Erythroblast (primary cell): Measurements from ENCODE around the gene CEMIP.

Experiments used
- DNase-seq, 2 experiments: peaks; one replicate each; lab custom pipeline; 2025; lab: John Stamatoyannopoulos, UW
- GATA1 ChIP-seq: IDR thresholded peaks from 2 replicates; pipeline ENCODE4 v1.6.1; 2011; ENCODE audit warnings: low read depth, mild to moderate bottlenecking, control low read depth, low read length, moderate library complexity
- POLR2A ChIP-seq: IDR thresholded peaks from 2 replicates; pipeline ENCODE4 v1.6.1; 2011; ENCODE audit warnings: mild to moderate bottlenecking, low read length

The CEMIP gene

DNA sequence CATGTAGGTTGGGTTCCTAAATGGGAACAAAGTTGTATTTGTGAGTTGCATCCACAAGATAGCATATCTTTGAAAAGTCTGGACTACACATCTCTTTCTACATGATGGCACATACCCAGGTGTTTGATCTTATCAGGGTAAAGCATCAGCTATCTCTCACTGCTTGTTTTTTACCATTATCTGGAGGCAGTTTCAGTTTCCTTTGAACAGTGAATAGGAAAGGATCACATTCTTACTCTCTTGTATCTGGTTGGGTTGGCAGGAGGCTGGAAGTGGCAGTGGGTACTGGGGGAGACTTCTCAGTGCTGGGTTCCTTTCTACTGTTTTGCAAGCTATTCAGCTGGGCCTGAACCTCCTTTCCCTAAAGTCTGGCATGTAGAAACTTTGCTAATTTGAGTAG lies 4.1 kb downstream of the CEMIP start:
- no peak for DNase-seq
- TF ChIP-seq POLR2A (no peak), GATA1 (no peak)

DNA sequence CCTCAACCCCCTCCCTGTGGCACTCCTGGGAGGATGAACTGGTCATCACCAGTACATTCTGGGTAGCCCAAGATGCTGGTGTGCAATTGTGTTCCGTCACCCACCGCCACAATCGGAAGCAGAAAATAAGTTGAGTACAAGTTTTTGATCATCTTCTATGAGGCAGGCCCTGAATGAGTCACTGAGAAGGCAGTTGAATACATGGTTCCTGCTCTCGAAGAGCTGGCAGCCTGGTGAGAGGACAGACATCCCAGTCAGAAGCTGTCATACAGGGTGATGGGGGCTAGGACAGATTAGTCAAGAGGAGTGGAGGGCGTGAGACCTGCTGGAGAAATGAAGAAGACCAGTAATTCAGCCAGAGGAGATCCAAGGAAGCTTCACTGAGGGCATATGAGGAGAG lies 6.2 kb downstream of the CEMIP start:
- TF ChIP-seq POLR2A (no peak), GATA1 (no peak)
- no peak for DNase-seq

DNA sequence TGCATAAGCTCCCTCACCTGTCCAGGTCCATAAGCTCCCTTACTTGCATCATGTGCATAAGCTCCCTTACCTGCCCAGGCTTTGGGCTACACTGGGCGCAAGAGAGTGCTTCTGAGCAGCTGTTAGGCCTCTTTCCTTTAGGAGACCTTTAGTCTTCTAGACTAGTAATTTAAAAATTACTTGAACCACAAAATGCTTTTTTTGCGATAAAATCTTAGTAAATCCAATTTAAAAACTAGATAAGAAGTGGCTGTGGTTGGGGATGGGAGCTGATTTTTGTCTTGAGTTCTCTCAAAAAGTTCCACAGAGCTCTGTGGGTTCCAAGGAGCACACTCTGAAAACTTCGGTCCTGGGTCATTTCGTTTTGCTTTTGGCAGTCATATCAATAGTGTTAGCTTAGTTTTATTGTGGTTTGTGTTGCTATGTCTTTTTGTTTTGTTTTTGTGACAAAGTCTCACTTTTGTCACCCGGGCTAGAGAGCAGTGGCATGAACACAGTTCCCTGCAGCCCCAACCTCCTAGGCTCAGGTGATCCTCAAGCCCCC lies 6.7 kb downstream of the CEMIP start:
- no peak for DNase-seq
- no peak for TF ChIP-seq GATA1
- TF ChIP-seq POLR2A, result no peak

DNA sequence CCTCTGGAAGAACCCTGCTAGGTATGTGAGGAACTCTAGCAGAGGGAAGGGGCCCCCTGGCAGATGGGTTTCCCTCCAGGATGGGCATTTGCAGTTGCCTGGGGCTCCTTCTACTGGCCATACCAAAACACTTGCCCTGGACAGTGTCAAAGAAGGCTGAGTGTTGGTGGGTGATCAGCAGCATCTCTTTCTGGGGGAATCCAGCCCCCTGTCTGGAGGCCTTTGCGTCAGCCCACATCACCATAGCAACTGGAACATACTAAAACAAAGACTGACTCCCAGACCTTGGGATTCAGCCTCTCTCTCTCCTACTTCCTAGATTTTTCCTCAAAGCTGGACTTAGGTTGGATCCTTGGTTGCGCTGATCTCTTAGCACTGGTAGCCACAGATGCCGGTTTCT lies 8.1 kb downstream of the CEMIP start:
- no peak for DNase-seq
- TF ChIP-seq GATA1, result no peak
- no peak for TF ChIP-seq POLR2A

DNA sequence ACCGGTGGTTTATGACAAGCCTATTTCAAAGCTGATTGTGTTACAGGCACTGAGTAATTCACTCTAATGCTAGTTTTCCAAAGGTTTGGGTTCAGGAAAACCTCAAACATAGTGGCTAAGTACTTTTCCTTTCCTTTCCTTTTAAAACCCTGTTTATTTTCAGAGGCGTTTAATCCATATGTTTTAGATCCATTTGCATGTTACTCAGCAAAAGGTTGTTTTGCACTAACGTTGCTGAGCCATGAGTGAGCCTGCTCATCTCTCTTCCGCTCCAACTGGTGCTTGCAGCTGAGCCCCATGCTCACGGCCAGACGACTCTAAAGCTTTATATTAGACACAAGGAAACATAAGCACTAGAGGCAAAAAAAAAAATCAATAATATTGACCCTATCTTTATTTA lies 9.4 kb downstream of the CEMIP start:
- TF ChIP-seq POLR2A, result no peak
- TF ChIP-seq GATA1, result no peak
- no peak for DNase-seq

DNA sequence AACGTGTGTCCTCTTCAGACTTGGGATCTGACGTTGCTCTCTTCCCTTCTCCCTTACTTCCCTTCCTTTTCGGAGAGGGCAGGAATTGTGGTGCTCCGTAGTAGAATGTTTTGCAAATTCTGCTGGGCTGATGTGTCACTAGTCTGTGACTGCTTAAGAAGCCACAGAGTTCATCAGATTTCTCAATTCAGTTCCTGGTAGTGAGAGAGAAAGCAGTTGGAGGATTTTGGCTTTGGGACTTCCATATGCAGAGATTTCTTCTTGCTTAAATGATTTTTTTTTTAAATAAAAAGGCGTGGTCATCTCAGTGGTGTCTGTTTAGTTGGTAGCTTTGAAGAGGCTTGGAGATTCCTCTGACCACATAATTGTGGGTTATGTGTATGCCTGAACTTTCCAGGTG lies 10.1 kb downstream of the CEMIP start:
- DNase-seq, result no peak
- TF ChIP-seq GATA1 (no peak), POLR2A (no peak)

DNA sequence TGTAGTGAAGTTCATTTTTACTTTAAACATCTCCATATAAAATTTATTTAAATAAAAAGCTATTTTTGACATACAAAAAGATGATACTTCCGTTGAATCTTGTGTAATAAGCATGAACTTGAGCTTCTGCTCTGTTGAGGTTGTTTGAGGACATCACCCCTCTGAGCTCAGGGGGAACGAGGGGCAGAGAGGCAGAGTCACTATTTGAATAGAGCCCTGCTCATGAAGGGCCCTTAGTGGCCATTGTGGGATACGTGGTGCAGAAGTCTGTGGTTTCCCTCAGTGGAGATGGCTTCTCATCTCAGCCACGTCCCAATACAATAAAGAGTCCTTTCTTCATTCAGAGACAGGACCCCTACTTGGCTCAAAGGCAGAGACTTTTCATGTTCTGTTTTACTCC lies 10.6 kb downstream of the CEMIP start:
- DNase-seq, result no peak
- TF ChIP-seq POLR2A (no peak), GATA1 (no peak)

DNA sequence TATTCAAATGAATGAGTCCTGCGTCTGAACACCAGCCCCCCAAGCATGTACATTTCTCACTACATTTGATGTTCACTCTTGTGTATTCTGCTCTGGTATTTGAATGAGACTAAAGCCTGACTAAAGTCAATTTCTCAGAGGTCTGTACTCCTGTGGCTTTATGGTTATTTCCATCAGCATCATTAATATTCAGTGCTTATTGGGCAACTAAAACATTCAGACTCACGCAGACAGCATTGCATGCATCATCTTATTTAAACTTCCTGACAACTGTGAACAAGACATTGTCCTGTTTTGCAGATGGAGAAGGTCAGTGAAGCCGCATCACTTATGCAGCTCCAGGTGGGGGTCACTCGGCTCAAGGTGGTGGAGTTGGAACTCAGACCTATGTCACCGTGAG lies 11.1 kb downstream of the CEMIP start:
- no peak for DNase-seq
- TF ChIP-seq GATA1, result no peak
- no peak for TF ChIP-seq POLR2A

DNA sequence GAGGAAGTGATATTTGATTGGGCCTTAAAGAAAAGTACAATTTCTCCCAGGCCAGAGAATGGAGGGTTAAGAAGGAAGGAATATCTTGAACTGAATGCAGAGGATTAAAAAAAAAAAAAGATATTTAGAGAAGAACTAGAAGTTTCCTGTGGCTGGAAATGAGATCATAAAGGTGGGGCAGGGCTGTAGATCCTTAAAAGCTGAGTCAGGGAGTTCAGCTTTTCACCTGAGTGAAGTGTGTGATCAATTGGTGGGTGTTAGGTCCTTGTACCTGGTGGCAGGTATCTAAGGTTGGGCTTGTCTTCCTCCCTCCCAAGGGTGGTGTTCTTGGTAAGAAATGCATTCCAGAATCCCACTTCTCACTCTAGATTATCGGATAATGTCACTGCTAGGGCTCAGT lies 11.8 kb downstream of the CEMIP start:
- TF ChIP-seq GATA1 (no peak), POLR2A (no peak)
- no peak for DNase-seq

DNA sequence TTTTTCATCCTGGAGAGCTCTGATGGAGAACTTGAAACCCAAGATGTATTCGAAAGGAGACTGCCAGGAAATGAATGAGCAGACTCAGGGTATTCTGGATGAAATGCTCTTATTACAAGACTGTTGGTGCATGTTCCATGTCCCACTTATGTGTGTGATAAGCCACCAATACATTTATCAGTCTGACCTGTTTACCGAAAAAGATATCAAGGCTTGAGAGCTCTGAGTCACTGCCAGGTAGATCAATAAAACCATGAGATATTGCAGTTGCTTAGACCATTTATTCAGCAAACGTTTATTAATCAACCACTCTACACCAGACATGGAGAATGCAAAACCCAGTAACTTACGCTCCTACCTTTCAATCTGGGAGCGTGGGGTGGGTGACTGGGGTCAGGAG lies 17.2 kb downstream of the CEMIP start:
- TF ChIP-seq POLR2A, result no peak
- TF ChIP-seq GATA1, result no peak

DNA sequence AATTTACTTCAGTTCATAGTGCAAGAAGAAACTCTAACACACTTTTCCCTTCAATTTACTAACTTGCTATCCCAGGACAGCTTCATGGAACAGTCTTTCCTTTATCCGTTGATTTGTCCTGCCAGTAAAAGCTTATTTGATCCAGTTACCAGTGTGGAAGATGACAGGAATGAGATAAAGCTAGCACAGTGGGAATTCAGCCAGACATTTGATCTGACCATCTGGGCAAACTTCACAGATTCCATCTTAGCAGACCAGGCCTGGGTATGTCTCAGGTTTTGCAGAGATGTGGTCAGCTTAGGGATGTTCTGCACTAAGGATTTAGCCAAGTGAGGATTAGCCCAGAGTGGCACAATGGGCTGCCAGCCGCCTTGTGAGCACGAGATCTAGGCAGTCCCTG lies 19.7 kb downstream of the CEMIP start:
- TF ChIP-seq GATA1 (no peak), POLR2A (no peak)
- no peak for DNase-seq

More for the DNA sequence above, 17.2 kb downstream of the CEMIP start:
- DNase-seq, result no peak

DNA sequence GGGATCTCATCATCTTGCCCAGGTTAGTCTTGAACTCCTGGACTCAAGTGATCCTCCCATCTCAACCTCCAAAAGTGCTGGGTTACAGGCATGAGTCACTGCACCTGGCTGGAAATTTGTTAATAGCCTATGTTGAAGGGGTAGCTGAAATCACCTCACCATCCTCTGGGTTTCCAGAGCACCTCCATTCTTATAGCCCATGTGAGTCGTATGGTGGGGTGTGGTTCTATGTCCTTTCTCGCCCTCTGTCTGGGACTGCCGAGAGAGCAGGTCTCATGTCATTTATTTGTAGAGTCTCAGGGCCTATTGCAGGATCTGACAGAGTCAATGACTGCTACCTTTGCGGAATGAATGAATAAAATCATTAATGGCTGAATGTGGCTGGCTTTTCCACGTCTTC lies 20.9 kb downstream of the CEMIP start:
- DNase-seq, result no peak

DNA sequence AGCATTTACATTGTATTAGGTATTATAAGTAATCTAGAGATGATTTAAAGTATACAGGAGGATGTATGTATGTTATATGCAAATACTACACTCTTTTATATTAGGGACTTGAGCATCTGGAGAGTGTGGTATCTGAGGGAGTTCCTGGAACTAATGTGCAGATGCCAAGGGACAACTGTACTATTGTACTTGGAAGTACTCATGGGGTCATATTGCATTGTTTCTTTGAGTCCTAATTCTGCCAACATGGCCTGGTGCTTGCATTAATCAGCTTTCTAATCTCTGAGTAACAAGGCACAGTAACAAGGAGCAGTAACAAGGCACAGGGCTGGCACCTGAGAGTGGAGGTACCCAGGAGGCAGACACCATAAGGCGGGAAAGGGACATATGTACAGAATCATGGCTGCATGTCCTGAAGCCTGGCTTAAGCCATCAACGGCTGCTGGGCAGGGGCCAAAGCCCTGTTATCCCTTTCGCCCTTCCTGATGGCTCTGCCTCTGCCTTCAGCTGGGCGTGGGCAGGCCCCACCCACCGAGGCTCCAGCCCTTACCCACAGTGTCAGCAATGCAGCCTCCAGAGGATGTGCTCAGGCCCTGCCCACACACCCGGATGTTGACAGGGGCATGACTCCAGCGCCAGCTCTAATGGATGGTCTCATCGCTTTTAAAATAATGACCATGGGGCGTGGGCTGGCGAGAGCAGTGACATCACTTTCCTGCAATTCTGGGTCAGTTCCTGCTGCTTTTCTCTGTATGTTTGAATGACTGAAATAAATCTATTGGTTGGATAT lies 22.9 kb downstream of the CEMIP start:
- TF ChIP-seq POLR2A (no peak), GATA1 (no peak)
- no peak for DNase-seq

More for the DNA sequence above, 20.9 kb downstream of the CEMIP start:
- TF ChIP-seq POLR2A, result no peak
- no peak for TF ChIP-seq GATA1

DNA sequence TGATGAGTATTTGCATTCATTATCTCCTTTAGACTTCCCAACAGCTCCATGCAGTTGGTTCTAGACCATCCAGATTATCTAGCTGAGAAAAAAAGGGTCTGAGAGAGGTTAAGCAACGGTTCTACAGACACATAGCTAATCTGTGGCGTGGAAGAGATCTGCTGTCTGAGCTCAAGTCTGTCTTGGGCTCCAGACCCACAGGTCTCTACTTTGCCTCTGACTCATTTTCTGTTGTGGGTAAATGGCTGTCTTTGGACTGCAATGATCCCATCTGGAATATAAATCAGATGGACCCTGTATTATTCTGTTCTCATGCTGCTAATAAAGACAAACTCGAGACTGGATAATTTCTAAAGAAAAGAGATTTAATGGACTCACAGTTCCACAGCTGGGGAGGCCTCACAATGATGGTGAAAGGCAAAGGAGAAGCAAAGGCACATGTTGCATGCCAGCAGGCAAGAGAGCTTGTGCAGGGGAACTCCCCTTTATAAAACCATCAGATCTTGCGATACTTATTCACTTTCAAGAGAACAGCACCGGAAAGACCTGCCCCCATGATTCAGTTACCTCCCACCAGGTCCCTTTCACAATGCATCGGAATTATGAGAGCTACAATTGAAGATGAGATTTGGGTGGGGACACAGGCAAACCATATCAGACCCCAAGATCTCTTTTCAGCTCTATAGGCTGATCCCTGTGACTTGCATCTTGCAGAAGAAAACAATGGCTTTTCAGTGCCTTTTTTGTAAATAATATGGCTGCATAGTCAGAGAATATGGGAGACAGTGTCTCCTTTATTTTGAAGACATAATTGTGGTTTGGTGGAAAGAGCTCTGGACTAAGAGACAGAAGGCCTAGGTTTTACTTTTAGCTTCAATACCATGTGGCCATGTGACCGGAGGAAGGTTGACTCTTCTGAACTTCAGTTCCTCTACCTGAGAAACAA lies 24.7 kb downstream of the CEMIP start:
- DNase-seq, result no peak
- no peak for TF ChIP-seq POLR2A
- no peak for TF ChIP-seq GATA1
